HepG2 (cell line): ENCODE results near the gene DNLZ. TPM values are rescaled to one million over a fixed set of nuclear protein-coding genes. Genes with fewer than 3 reads are reported as not detected.
A peak's percentile ranks its signal among the peaks of the same experiment; 100 is the strongest.

Experiments used
- ATAC-seq: fragments of 200-7000 bp; cut with Tn5 transposase; 3 replicates; pipeline ENCODE4 v1.9.1; 2020; ENCODE audit warnings: mild to moderate bottlenecking, moderate library complexity
- BruUV-seq: library from RNA; stranded (reverse); fragments of 400-500 nt; replicated peaks from 2 replicates; lab custom pipeline; 2021; lab: Mats Ljungman, UMichigan
- CTCF ChIA-PET: fragments of 300-600 bp; formaldehyde crosslinking; extraction: SDS; loops from one replicate; lab custom pipeline; 2021; ENCODE audit warnings: low total read pairs, inconsistent platforms, low intra/inter-chr PET ratio; lab: Yijun Ruan, JAX
- POLR2A ChIA-PET: fragments of 350-600 bp; sonication (Branson Sonifier 250); formaldehyde crosslinking; loops from one replicate; lab custom pipeline; 2020; ENCODE audit warnings: antibody characterized with exemption, inconsistent platforms; lab: Yijun Ruan, JAX
- DNase-seq: peaks from one replicate; pipeline ENCODE4 v3.0.0-alpha.2; 2015; ENCODE audit warnings: low spot score
- FAIRE-seq: peaks from 3 replicates; lab custom pipeline; 2011; peaks lifted over from hg19 to GRCh38; lab: Jason Lieb, UNC
- H2AFZ ChIP-seq: one replicate; pipeline ENCODE4 v1.6.1; 2011; ENCODE audit warnings: low read length, inconsistent platforms
- H3K27ac ChIP-seq: fragments of 300-600 bp; 3 replicates; pipeline ENCODE4 v1.8.0; 2011; ENCODE audit warnings: mixed run types, mild to moderate bottlenecking, mixed read lengths, low read length, inconsistent platforms; ENCODE audit not compliant: insufficient read depth; ENCODE audit errors: extremely low read length
- H3K27me3 ChIP-seq, 2 experiments: fragments of 200-600 bp in 1 of 2; 2 replicates in 1 of 2; 3 replicates in 1 of 2; pipeline versions ENCODE4 v1.6.0 to v1.8.0; 2011; ENCODE audit warnings: low read length in 2 of 2, mild to moderate bottlenecking in 2 of 2, moderate library complexity in 2 of 2, inconsistent platforms in 1 of 2; ENCODE audit not compliant: insufficient read depth in 2 of 2, control insufficient read depth in 1 of 2
- H3K36me3 ChIP-seq, 2 experiments: fragments of 200-600 bp in 1 of 2; replicated peaks in 1 of 2; 2 replicates in 1 of 2; 3 replicates in 1 of 2; pipeline versions ENCODE4 v1.5.1 to v1.8.0; 2011; ENCODE audit warnings: low read length in 2 of 2, inconsistent platforms in 1 of 2; ENCODE audit not compliant: insufficient read depth in 2 of 2, control insufficient read depth in 1 of 2
- H3K4me1 ChIP-seq: 2 replicates; pipeline ENCODE4 v1.5.1; 2012; ENCODE audit warnings: low read length, inconsistent platforms; ENCODE audit not compliant: insufficient read depth
- H3K4me2 ChIP-seq: 2 replicates; pipeline ENCODE4 v1.6.0; 2011; ENCODE audit warnings: low read depth, low read length, inconsistent platforms
- H3K4me3 ChIP-seq, 3 experiments: fragments of 200-600 bp in 1 of 3; sonication (generic), shearing (Covaris generic) in 1 of 3; replicated peaks in 1 of 3; 2 replicates each; pipeline ENCODE4 v1.5.1; 2011 to 2016; ENCODE audit warnings: low read length in 3 of 3, inconsistent platforms in 2 of 3, low read depth in 2 of 3, mild to moderate bottlenecking in 2 of 3, control low read depth in 1 of 3, mixed read lengths in 1 of 3; ENCODE audit not compliant: insufficient read depth in 1 of 3
- H3K79me2 ChIP-seq: one replicate; pipeline ENCODE4 v1.6.1; 2011; ENCODE audit warnings: low read length, inconsistent platforms; ENCODE audit not compliant: insufficient read depth
- H3K9ac ChIP-seq: 2 replicates; pipeline ENCODE4 v1.6.0; 2011; ENCODE audit warnings: mild to moderate bottlenecking, low read depth, low read length, inconsistent platforms; ENCODE audit not compliant: insufficient read depth
- H3K9me3 ChIP-seq: 2 replicates; pipeline ENCODE4 v1.5.1; 2012; ENCODE audit warnings: mild to moderate bottlenecking, low read length
- H4K20me1 ChIP-seq: 2 replicates; pipeline ENCODE4 v1.6.0; 2011; ENCODE audit warnings: inconsistent platforms, mild to moderate bottlenecking, low read length, moderate library complexity; ENCODE audit not compliant: insufficient read depth
- ADNP ChIP-seq: sonication (generic); formaldehyde crosslinking; IDR thresholded peaks from 2 replicates; pipeline ENCODE4 v1.4.0; 2020; ENCODE audit warnings: missing genetic modification reagents
- ERF ChIP-seq: IDR thresholded peaks from 2 replicates; pipeline ENCODE4 v1.6.1; 2018; ENCODE audit warnings: missing biosample characterization, missing genetic modification reagents
- GMEB1 ChIP-seq: sonication (generic); formaldehyde crosslinking; IDR thresholded peaks from 2 replicates; pipeline ENCODE4 v1.5.1; 2020; ENCODE audit warnings: missing genetic modification reagents, mild to moderate bottlenecking, borderline replicate concordance
- HOXA9 ChIP-seq: sonication (generic); formaldehyde crosslinking; IDR thresholded peaks from 2 replicates; pipeline ENCODE4 v1.8.1; 2022; ENCODE audit warnings: missing genetic modification reagents, mild to moderate bottlenecking, moderate library complexity, borderline replicate concordance
- MTA1 ChIP-seq: sonication (generic); formaldehyde crosslinking; IDR thresholded peaks from 2 replicates; pipeline ENCODE4 v1.4.0; 2020; ENCODE audit warnings: missing genetic modification reagents, mild to moderate bottlenecking, borderline replicate concordance
- RBM39 ChIP-seq: fragments of 200-400 bp; formaldehyde crosslinking; IDR thresholded peaks from one replicate; pipeline ENCODE4 v1.6.1; 2018; ENCODE audit warnings: antibody characterized with exemption, mild to moderate bottlenecking, low read depth, low read length; ENCODE audit not compliant: poor library complexity, severe bottlenecking
- RERE ChIP-seq: IDR thresholded peaks from 2 replicates; pipeline ENCODE4 v1.6.1; 2016; ENCODE audit warnings: low read depth, missing genetic modification reagents, missing compliant biosample characterization
- RXRA ChIP-seq: sonication (generic); formaldehyde crosslinking; IDR thresholded peaks from 2 replicates; pipeline ENCODE4 v1.5.1; 2020; ENCODE audit warnings: missing genetic modification reagents
- ZBTB25 ChIP-seq: IDR thresholded peaks from 2 replicates; pipeline ENCODE4 v1.6.1; 2018; ENCODE audit warnings: missing genetic modification reagents
- ZNF280B ChIP-seq: sonication (generic); formaldehyde crosslinking; IDR thresholded peaks from 2 replicates; pipeline ENCODE4 v1.5.0; 2020; ENCODE audit warnings: missing genetic modification reagents, mild to moderate bottlenecking, borderline replicate concordance
- ZNF383 ChIP-seq: sonication (generic); formaldehyde crosslinking; IDR thresholded peaks from 2 replicates; pipeline ENCODE4 v1.4.0; 2020; ENCODE audit warnings: missing genetic modification reagents, mild to moderate bottlenecking, borderline replicate concordance
- ZNF724P ChIP-seq: sonication (generic); formaldehyde crosslinking; IDR thresholded peaks from 2 replicates; pipeline ENCODE4 v1.8.0; 2022; ENCODE audit warnings: missing genetic modification reagents, borderline replicate concordance
- WGBS: methylation state at CpG from one replicate; pipeline ENCODE4 v1.1.6; 2017; ENCODE audit warnings: low lambda C conversion rate; 5-methylcytosine and 5-hydroxymethylcytosine counted together
- in situ Hi-C: cut with HindIII; loops from 2 replicates; pipeline ENCODE4 v1.10.0; 2017; ENCODE audit warnings: low pct_unique_long_range_greater_than_20kb; ENCODE audit not compliant: extremely low pct_ligation_motif_present
- intact Hi-C: fragments of 100-400 bp; cut with micrococcal nuclease; formaldehyde crosslinking; loops from one replicate; pipeline ENCODE4 v1.10.0; 2022; ENCODE audit not compliant: unreplicated experiment
- polyA plus RNA-seq, 8 experiments: library from polyadenylated mRNA; depleted of rRNA in 3 of 8; stranded (reverse) in 7 of 8; unstranded in 1 of 8; fragments of >200 nt; fragmentation: Illumina TruSeq in 4 of 8; extraction: Trizol in 4 of 8; gene quantifications; 2 replicates each; pipeline versions ENCODE4 v1.2.1 to v1.2.3, GENCODE V29; 2011 to 2016; ENCODE audit warnings: low read depth in 4 of 8, missing spikeins in 1 of 8, mixed read lengths in 1 of 8; ENCODE audit not compliant: insufficient read depth in 1 of 8
- total RNA-seq, 5 experiments: library from RNA; depleted of rRNA; stranded (reverse); fragments of >200 nt; fragmentation: Illumina TruSeq; extraction: Trizol; gene quantifications; 2 replicates each; pipeline ENCODE4 v1.2.3, GENCODE V29; 2016; ENCODE audit warnings: low read depth in 1 of 5

Gene DNLZ
- total and polyA plus RNA-seq, 2 of the 13 experiments (the other 11 are each of a cell fraction or from before 2014, with no cell fraction given): 3.4 to 8.0 TPM

- Histone ChIP-seq H2AFZ (no peak overlapping the region), H3K4me3 (no peak overlapping the region), H3K79me2 (no peaks in the 10 kb centered on the region), H3K36me3 (no peaks in the 10 kb centered on the region), H3K4me1 (peaks cover 25% of the 10 kb centered on the region), H4K20me1 (no peaks in the 10 kb centered on the region), H3K27me3 (no peaks in the 10 kb centered on the region), H3K9me3 (no peaks in the 10 kb centered on the region), H3K27ac (no peak overlapping the region), H3K4me2 (peak overlapping the region; percentile 63), H3K9ac (no peak overlapping the region)
- DNase-seq (no peak), ATAC-seq (no peak), FAIRE-seq (no peak)
- no peak for TF ChIP-seq ZBTB25 (CRISPR knock-in tag)
- TF ChIP-seq ZNF280B (CRISPR knock-in tag): no peak
- TF ChIP-seq ZNF383 (CRISPR knock-in tag): no peak
- 0 out of 2 replicates have a peak, but pooled peaks have one; percentile 0 for TF ChIP-seq MTA1 (CRISPR knock-in tag)
- no peak for TF ChIP-seq GMEB1
- TF ChIP-seq ZNF724P (CRISPR knock-in tag): no peak
- 0 out of 2 replicates have a peak, but pooled peaks have one; percentile 4 for TF ChIP-seq RXRA (CRISPR knock-in tag)
- peak; percentile 11 for TF ChIP-seq RBM39
- no peak for TF ChIP-seq ERF (CRISPR knock-in tag)
- no peak for TF ChIP-seq HOXA9 (CRISPR knock-in tag)
- TF ChIP-seq ADNP (CRISPR knock-in tag): no peak
- TF ChIP-seq RERE (CRISPR knock-in tag): no peak
- BruUV-seq: no TSS peak
- CTCF ChIA-PET: interaction anchor here (2.1 kb wide), 1 partner anchor 16 kb away, joined by 13 read pairs; no protein-coding TSS in a partner anchor
- 100% methylated on average over 2 of the region's 6 CpGs for WGBS
- intact Hi-C loops (loop anchor here (2.0 kb wide), 1 partner anchor 18 kb away; no protein-coding TSS in a partner anchor), in situ Hi-C loops (no loop called here)
- POLR2A ChIA-PET: interaction anchor here (0.6 to 2.8 kb wide), 16 partner anchors 8 to 1097 kb away, joined by 3 to 73 read pairs (median 4); partner anchors contain the start of genes CARD9, ENTR1, NSMF and PMPCA
These were observed 1.1 kb downstream of the DNLZ start for GRCh38 chr9:136362450-136362784.
